Iris pigment epithelial cell (primary cell): ENCODE data around the gene OPN1SW.
A peak's percentile ranks its signal among the peaks of the same experiment; 100 is the strongest.

Experiments
- DNase-seq: peaks from one replicate; pipeline ENCODE4 v3.0.0-alpha.2; 2011; ENCODE audit warnings: low read depth

OPN1SW gene

GRCh38 chr7:128758553-128758952 is 17.0 kb downstream of the OPN1SW start:
- no peak for DNase-seq

- no peak for DNase-seq
These were observed 18.4 kb downstream of the OPN1SW start for GRCh38 chr7:128757203-128757602.

- peak; percentile 95 for DNase-seq
These were observed 19.6 kb downstream of the OPN1SW start for GRCh38 chr7:128755819-128756476.

GRCh38 chr7:128755075-128755818 is 20.3 kb downstream of the OPN1SW start:
- no peak for DNase-seq

- no peak for DNase-seq
These were observed 23.3 kb downstream of the OPN1SW start for GRCh38 chr7:128752251-128752650.

GRCh38 chr7:128747327-128748079 is 28.1 kb downstream of the OPN1SW start:
- DNase-seq: no peak

GRCh38 chr7:128745706-128746105 is 29.9 kb downstream of the OPN1SW start:
- no peak for DNase-seq

GRCh38 chr7:128744366-128744905 is 31.2 kb downstream of the OPN1SW start:
- no peak for DNase-seq

GRCh38 chr7:128743112-128743772 is 32.4 kb downstream of the OPN1SW start:
- DNase-seq: peak; percentile 37

- DNase-seq: peak; percentile 67
These were observed 33.4 kb downstream of the OPN1SW start for GRCh38 chr7:128742206-128742605.

GRCh38 chr7:128741491-128741890 is 34.1 kb downstream of the OPN1SW start:
- DNase-seq: no peak

- peak; percentile 20 for DNase-seq
These were observed 34.6 kb downstream of the OPN1SW start for GRCh38 chr7:128740996-128741395.

- DNase-seq: no peak
These were observed 35.5 kb downstream of the OPN1SW start for GRCh38 chr7:128739990-128740682.

GRCh38 chr7:128739048-128739962 is 36.3 kb downstream of the OPN1SW start, which contains the start of gene CALU:
TSS of gene CALU (plus strand) at chr7:128739359. CDS start at chr7:128748584, 9,225 bp downstream.
- peak; percentile 98 for DNase-seq

GRCh38 chr7:128738570-128739047 is 37.0 kb downstream of the OPN1SW start:
- DNase-seq: no peak

GRCh38 chr7:128737867-128738385 is 37.7 kb downstream of the OPN1SW start:
- peak; percentile 66 for DNase-seq

- DNase-seq: no peak
These were observed 38.2 kb downstream of the OPN1SW start for GRCh38 chr7:128737441-128737840.

- DNase-seq: no peak
These were observed 40.2 kb downstream of the OPN1SW start for GRCh38 chr7:128735436-128735835.

GRCh38 chr7:128734890-128735289 is 40.7 kb downstream of the OPN1SW start:
- DNase-seq: no peak

GRCh38 chr7:128733278-128733645 is 42.3 kb downstream of the OPN1SW start:
- no peak for DNase-seq
